ENCODE measurements around the gene LAMA2. TPM values are rescaled to one million over a fixed set of nuclear protein-coding genes. Genes with fewer than 3 reads are reported as not detected.

The LAMA2 gene, protein sequence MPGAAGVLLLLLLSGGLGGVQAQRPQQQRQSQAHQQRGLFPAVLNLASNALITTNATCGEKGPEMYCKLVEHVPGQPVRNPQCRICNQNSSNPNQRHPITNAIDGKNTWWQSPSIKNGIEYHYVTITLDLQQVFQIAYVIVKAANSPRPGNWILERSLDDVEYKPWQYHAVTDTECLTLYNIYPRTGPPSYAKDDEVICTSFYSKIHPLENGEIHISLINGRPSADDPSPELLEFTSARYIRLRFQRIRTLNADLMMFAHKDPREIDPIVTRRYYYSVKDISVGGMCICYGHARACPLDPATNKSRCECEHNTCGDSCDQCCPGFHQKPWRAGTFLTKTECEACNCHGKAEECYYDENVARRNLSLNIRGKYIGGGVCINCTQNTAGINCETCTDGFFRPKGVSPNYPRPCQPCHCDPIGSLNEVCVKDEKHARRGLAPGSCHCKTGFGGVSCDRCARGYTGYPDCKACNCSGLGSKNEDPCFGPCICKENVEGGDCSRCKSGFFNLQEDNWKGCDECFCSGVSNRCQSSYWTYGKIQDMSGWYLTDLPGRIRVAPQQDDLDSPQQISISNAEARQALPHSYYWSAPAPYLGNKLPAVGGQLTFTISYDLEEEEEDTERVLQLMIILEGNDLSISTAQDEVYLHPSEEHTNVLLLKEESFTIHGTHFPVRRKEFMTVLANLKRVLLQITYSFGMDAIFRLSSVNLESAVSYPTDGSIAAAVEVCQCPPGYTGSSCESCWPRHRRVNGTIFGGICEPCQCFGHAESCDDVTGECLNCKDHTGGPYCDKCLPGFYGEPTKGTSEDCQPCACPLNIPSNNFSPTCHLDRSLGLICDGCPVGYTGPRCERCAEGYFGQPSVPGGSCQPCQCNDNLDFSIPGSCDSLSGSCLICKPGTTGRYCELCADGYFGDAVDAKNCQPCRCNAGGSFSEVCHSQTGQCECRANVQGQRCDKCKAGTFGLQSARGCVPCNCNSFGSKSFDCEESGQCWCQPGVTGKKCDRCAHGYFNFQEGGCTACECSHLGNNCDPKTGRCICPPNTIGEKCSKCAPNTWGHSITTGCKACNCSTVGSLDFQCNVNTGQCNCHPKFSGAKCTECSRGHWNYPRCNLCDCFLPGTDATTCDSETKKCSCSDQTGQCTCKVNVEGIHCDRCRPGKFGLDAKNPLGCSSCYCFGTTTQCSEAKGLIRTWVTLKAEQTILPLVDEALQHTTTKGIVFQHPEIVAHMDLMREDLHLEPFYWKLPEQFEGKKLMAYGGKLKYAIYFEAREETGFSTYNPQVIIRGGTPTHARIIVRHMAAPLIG (N-terminal part only)
- total RNA-seq (10 to 100 TPM; 27.3 to 59.0 (median 39.4) TPM), polyA plus RNA-seq (10 to 100 TPM in 2 of 3 donors, 1 to 10 TPM in 1; 8.8 to 12.3 (median 11.1) TPM)
- long read RNA-seq, donor 1, partial matches to known transcripts = 1 of 3 reads
- long read RNA-seq, donor 1, other reads (novel, unspliced or antisense) = 2 of 3 reads
- long read RNA-seq, donor 2, partial matches to known transcripts = 6 of 7 reads
- long read RNA-seq, donor 2, other reads (novel, unspliced or antisense) = 1 of 7 reads

DNA sequence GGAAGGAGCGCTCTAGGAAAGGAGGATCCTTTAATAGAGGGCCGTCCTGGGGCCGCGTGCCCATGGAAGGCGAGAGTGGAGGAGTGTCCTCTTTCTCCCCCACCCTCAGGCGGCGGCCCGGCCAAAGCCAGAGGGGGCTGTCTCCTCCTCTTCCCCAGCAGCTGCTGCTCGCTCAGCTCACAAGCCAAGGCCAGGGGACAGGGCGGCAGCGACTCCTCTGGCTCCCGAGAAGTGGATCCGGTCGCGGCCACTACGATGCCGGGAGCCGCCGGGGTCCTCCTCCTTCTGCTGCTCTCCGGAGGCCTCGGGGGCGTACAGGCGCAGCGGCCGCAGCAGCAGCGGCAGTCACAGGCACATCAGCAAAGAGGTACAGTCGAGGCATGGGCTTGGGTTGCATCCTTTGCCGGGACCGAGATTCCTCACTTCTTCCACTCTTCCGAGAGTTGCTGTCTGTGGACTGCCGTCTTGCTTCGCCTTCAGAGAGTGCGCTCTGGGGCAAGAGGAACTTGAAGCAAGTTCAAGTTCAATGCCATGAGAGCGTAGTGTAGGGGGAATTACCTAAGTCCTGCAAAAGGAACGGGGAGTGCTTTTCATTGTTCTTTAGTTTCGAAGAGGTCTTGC, at the start of gene LAMA2:
Gene LAMA2, plus strand, starts transcription at position 148 of the 621 bp plus-strand sequence. Its CDS starts 108 bp downstream, at position 256.
- H3K9me3 ChIP-seq = no peaks in the 10 kb centered on the region
- peak; percentile 95 to 98 (median 97) for ATAC-seq
- intact Hi-C loops (cut with DNase I) = no loop called here
- no peaks in the 10 kb centered on the region for H3K36me3 ChIP-seq (ENCODE audit: insufficient read depth in 1 of 2, low read depth in 1 of 2)
- peak within 1 kb of the TSS; percentile 76 for H3K27ac ChIP-seq
- WGBS, 3 donors = 1 to 2% (median 2%) methylated on average over 22 to 36 of the region's 36 CpGs
- peak within 1 kb of the TSS; percentile 75 for H3K4me3 ChIP-seq
- peak; percentile 88 to 94 for DNase-seq
- no peaks in the 10 kb centered on the region for H3K4me1 ChIP-seq
- TF ChIP-seq, protein P1, sequence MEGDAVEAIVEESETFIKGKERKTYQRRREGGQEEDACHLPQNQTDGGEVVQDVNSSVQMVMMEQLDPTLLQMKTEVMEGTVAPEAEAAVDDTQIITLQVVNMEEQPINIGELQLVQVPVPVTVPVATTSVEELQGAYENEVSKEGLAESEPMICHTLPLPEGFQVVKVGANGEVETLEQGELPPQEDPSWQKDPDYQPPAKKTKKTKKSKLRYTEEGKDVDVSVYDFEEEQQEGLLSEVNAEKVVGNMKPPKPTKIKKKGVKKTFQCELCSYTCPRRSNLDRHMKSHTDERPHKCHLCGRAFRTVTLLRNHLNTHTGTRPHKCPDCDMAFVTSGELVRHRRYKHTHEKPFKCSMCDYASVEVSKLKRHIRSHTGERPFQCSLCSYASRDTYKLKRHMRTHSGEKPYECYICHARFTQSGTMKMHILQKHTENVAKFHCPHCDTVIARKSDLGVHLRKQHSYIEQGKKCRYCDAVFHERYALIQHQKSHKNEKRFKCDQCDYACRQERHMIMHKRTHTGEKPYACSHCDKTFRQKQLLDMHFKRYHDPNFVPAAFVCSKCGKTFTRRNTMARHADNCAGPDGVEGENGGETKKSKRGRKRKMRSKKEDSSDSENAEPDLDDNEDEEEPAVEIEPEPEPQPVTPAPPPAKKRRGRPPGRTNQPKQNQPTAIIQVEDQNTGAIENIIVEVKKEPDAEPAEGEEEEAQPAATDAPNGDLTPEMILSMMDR (IDR thresholded peaks at IDR 0.05) = peak; percentile 15
- no peaks in the 10 kb centered on the region for H3K27me3 ChIP-seq (ENCODE audit: insufficient read depth in 3 of 3, low read length in 2 of 3)

DNA sequence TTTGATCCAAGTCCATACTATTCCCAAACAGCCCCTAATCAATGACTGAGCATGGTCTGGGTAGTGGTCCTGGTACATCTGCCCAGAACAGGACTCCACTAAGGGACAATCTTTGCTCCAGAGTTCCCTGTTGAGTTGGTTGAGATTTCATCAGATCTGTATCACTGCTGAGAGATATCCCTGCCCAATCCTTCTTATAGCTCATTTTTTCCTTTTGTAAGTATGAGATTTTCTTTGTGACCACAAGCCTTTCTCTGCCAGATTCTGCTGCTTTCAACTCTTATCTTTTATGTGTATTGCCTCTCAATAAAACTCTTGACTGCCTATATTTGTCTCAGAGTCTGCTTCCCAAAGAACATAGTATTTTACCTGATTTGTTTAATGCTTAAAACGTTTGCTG, 46.2 kb upstream of the LAMA2 start:
- DNase-seq (no peak), ATAC-seq (no peak)
- TF ChIP-seq, protein P1 (IDR thresholded peaks at IDR 0.05) = no peak
- H3K9me3 ChIP-seq = no peaks in the 10 kb centered on the region
- H3K27ac ChIP-seq = no peak overlapping the region
- H3K36me3 ChIP-seq (ENCODE audit: insufficient read depth in 1 of 2, low read depth in 1 of 2) = no peaks in the 10 kb centered on the region
- H3K27me3 ChIP-seq (ENCODE audit: insufficient read depth in 3 of 3, low read length in 2 of 3) = no peaks in the 10 kb centered on the region
- WGBS, 3 donors = 49 to 56% (median 54%) methylated on average over 1 of the region's 1 CpG
- intact Hi-C loops (cut with DNase I) = no loop called here
- no peak overlapping the region for H3K4me3 ChIP-seq
- H3K4me1 ChIP-seq = no peaks in the 10 kb centered on the region

DNA sequence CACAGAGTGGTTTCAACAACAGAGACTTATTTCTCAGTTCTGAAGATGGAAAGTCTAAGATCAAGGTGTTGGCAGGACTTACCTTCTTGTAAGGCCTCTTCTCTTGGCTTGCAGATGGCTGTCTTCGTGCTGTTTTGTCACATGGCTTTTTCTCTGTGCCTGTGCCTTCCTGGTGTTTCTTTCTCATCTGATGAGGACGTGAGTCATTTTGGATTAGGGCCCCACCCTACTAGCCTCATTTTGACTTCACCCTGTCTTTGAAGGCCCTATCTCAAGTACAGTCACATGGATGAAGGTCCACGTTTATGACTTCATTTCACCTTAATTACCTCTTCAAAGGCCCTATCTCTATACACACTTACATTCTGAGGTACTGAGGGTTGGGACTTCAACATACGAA, 41.4 kb upstream of the LAMA2 start:
- H3K4me1 ChIP-seq = no peaks in the 10 kb centered on the region
- intact Hi-C loops (cut with DNase I) = no loop called here
- no peak overlapping the region for H3K27ac ChIP-seq
- no peak for DNase-seq
- H3K9me3 ChIP-seq = no peaks in the 10 kb centered on the region
- no peak for ATAC-seq
- no peak overlapping the region for H3K4me3 ChIP-seq
- TF ChIP-seq, protein P1 (IDR thresholded peaks at IDR 0.05) = no peak
- WGBS, 3 donors = 78 to 82% (median 80%) methylated on average over 4 of the region's 4 CpGs
- no peaks in the 10 kb centered on the region for H3K36me3 ChIP-seq (ENCODE audit: insufficient read depth in 1 of 2, low read depth in 1 of 2)
- H3K27me3 ChIP-seq (ENCODE audit: insufficient read depth in 3 of 3, low read length in 2 of 3) = no peaks in the 10 kb centered on the region

DNA sequence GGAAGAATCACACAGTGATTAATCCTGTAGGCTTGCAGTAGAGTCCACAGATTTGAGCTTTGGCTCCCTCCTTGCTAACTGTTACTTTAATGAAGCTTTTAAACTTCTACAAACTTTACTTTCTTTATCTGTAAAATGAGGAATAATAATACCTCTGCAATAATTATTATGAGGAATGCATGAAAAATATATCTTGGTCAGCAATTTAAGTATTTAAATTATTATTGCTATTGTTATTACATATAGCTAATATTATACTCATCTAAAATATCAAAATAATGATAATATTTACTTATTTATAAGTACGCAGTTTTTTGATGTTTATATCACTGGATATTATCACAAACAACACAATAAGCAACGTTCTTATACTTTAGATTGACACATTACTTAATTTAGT, 38.3 kb upstream of the LAMA2 start:
- TF ChIP-seq, protein P1 (IDR thresholded peaks at IDR 0.05) = no peak
- no peak overlapping the region for H3K27ac ChIP-seq
- DNase-seq (no peak), ATAC-seq (no peak)
- no peaks in the 10 kb centered on the region for H3K27me3 ChIP-seq (ENCODE audit: insufficient read depth in 3 of 3, low read length in 2 of 3)
- H3K36me3 ChIP-seq (ENCODE audit: insufficient read depth in 1 of 2, low read depth in 1 of 2) = no peaks in the 10 kb centered on the region
- no peaks in the 10 kb centered on the region for H3K4me1 ChIP-seq
- H3K4me3 ChIP-seq = no peak overlapping the region
- intact Hi-C loops (cut with DNase I) = no loop called here
- no peaks in the 10 kb centered on the region for H3K9me3 ChIP-seq
- 83 to 92% (median 86%) methylated on average over 2 of the region's 2 CpGs for WGBS, 3 donors
